ENCODE results near the gene DNAJC17. TPM values are rescaled to one million over a fixed set of nuclear protein-coding genes. Genes with fewer than 3 reads are reported as not detected.

Gene DNAJC17
- total and polyA plus RNA-seq, 2 of the 13 experiments (the other 11 are each of a cell fraction or from before 2014, with no cell fraction given) = 22.2 to 26.5 TPM

GRCh38 chr15:40722934-40723333, 84.3 kb downstream of the DNAJC17 start (continued):
- TF ChIP-seq ZNF235 (CRISPR knock-in tag; IDR thresholded peaks at IDR 0.05; ENCODE audit: borderline replicate concordance) (no peak), ZNF354B (CRISPR knock-in tag; IDR thresholded peaks at IDR 0.05) (no peak), ZNF550 (CRISPR knock-in tag; IDR thresholded peaks at IDR 0.05; ENCODE audit: borderline replicate concordance) (no peak), FOXM1 (CRISPR knock-in tag; IDR thresholded peaks at IDR 0.05) (no peak), ZNF792 (CRISPR knock-in tag; IDR thresholded peaks at IDR 0.05) (no peak)

DNA sequence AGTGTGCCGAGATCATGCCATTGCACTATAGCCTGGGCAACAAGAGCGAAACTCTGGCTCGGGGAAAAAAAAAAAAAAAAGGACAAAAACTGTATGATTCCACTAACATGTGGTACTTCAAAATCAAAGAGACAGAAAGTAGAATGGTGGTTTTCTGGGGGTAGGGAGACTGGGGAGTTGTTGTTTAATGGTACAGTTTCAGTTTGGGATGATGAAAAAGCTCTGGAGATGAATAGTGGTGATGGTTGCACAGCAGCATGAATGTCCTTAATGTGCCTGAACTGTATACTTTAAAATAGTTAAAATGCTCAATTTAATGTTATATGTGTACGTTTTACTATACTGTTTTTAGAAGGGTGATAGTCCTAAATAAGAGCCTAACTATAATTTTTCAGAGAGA, 84.9 kb downstream of the DNAJC17 start:
- H3K27ac ChIP-seq (ENCODE audit: extremely low read length, insufficient read depth, low read length) = no peak overlapping the region
- WGBS (ENCODE audit: low lambda C conversion rate) = 93% methylated on average over 4 of the region's 4 CpGs
- no peaks in the 10 kb centered on the region for H3K79me2 ChIP-seq (ENCODE audit: insufficient read depth, low read length)
- no peak overlapping the region for H3K4me2 ChIP-seq (ENCODE audit: low read depth, low read length)
- H3K4me3 ChIP-seq (replicated peaks in 1 of 3; ENCODE audit: insufficient read depth in 1 of 3, low read depth in 2 of 3, low read length in 3 of 3) = no peak overlapping the region
- intact Hi-C loops (cut with micrococcal nuclease; ENCODE audit: unreplicated experiment) (no loop called here), in situ Hi-C loops (cut with HindIII; ENCODE audit: extremely low pct_ligation_motif_present, low pct_unique_long_range_greater_than_20kb) (no loop called here)
- ATAC-seq (no peak), FAIRE-seq (no peak), DNase-seq (ENCODE audit: low spot score) (no peak)
- H4K20me1 ChIP-seq (ENCODE audit: insufficient read depth, low read length) = no peaks in the 10 kb centered on the region
- peaks cover 2 to 20% of the 10 kb centered on the region in 2 experiments; a peak in 3 of 5 replicates for H3K36me3 ChIP-seq (replicated peaks in 1 of 2; ENCODE audit: control insufficient read depth in 1 of 2, insufficient read depth in 2 of 2, low read length in 2 of 2)
- BruUV-seq (replicated peaks) = no TSS peak
- H3K27me3 ChIP-seq (ENCODE audit: control insufficient read depth in 1 of 2, insufficient read depth in 2 of 2, low read length in 2 of 2) = no peaks in the 10 kb centered on the region
- no peak overlapping the region for H3K9ac ChIP-seq (ENCODE audit: insufficient read depth, low read depth, low read length)
- ChIA-PET POLR2A (no interaction called here), CTCF (ENCODE audit: low intra/inter-chr PET ratio, low total read pairs) (no interaction called here)
- TF ChIP-seq ZNF883 (CRISPR knock-in tag; IDR thresholded peaks at IDR 0.05; ENCODE audit: not compliant biosample characterization) = no peak
- no peak for TF ChIP-seq AHR (CRISPR knock-in tag; IDR thresholded peaks at IDR 0.05)
- no peak for TF ChIP-seq ZNF10 (CRISPR knock-in tag; IDR thresholded peaks at IDR 0.05; ENCODE audit: borderline replicate concordance, low read depth)
- no peak for TF ChIP-seq HNRNPH1 (optimal IDR thresholded peaks at IDR 0.05; ENCODE audit: low read depth, low read length)
- TF ChIP-seq HNF4A (CRISPR knock-in tag; IDR thresholded peaks at IDR 0.05) = no peak
- TF ChIP-seq ZNF138 (CRISPR knock-in tag; IDR thresholded peaks at IDR 0.05; ENCODE audit: low read depth) = no peak
- no peaks in the 10 kb centered on the region for H3K9me3 ChIP-seq (ENCODE audit: low read length)
- H2AFZ ChIP-seq (ENCODE audit: low read length) = no peak overlapping the region
- H3K4me1 ChIP-seq (ENCODE audit: insufficient read depth, low read length) = no peaks in the 10 kb centered on the region

Data from HepG2 (cell line).